NB4 (cell line): Measurements from ENCODE around the gene THOC5.

ENCODE experiments used
- POLR2A ChIP-seq: IDR thresholded peaks from 2 replicates; pipeline ENCODE4 v1.6.1; 2011; ENCODE audit warnings: mild to moderate bottlenecking; ENCODE audit not compliant: insufficient read length; ENCODE audit errors: extremely low read depth
- TF ChIP-seq, protein P1 (sequence below): IDR thresholded peaks from one replicate; pipeline ENCODE4 v1.5.1; 2012; ENCODE audit warnings: low read depth, low read length
- TF ChIP-seq, protein P2 (sequence below): IDR thresholded peaks from 2 replicates; pipeline ENCODE4 v1.6.1; 2011; ENCODE audit warnings: low read depth, low read length

DNA sequence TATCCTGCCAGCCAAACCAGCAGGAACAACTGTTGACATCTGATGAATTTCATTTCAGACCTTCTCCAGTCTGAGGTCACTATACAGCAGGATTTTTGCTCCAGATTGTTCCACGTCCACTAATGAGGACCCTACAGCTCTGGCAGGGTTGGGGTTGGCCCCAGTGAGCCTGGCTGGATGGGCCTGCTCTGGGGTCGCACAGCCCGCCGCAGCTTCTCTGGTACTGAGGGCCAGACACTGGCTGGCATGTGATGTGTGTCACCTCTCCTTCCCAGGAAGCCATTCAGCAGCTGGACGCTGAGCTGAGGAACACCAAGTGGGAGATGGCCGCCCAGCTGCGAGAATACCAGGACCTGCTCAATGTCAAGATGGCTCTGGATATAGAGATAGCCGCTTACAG lies 68.1 kb downstream of the THOC5 start:
- TF ChIP-seq, protein P1, sequence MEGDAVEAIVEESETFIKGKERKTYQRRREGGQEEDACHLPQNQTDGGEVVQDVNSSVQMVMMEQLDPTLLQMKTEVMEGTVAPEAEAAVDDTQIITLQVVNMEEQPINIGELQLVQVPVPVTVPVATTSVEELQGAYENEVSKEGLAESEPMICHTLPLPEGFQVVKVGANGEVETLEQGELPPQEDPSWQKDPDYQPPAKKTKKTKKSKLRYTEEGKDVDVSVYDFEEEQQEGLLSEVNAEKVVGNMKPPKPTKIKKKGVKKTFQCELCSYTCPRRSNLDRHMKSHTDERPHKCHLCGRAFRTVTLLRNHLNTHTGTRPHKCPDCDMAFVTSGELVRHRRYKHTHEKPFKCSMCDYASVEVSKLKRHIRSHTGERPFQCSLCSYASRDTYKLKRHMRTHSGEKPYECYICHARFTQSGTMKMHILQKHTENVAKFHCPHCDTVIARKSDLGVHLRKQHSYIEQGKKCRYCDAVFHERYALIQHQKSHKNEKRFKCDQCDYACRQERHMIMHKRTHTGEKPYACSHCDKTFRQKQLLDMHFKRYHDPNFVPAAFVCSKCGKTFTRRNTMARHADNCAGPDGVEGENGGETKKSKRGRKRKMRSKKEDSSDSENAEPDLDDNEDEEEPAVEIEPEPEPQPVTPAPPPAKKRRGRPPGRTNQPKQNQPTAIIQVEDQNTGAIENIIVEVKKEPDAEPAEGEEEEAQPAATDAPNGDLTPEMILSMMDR: no peak
- TF ChIP-seq POLR2A: no peak
- TF ChIP-seq, protein P2, sequence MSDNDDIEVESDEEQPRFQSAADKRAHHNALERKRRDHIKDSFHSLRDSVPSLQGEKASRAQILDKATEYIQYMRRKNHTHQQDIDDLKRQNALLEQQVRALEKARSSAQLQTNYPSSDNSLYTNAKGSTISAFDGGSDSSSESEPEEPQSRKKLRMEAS: no peak
